Subcutaneous abdominal adipose tissue (tissue), 5 donors: ENCODE data around the gene LSMEM2.

Experiments
- H3K27ac ChIP-seq: one replicate; pipeline ENCODE4 v1.7.0; 2013; ENCODE audit warnings: low read depth, mild to moderate bottlenecking, inconsistent platforms, low read length, moderate library complexity
- H3K27me3 ChIP-seq, 5 donors: one replicate each; pipeline ENCODE4 v1.7.0; 2013; ENCODE audit warnings: low read length in 5 of 5, inconsistent platforms in 1 of 5; ENCODE audit not compliant: control insufficient read depth in 5 of 5, insufficient read depth in 4 of 5
- H3K36me3 ChIP-seq, 5 donors: one replicate each; pipeline ENCODE4 v1.7.0; 2013; ENCODE audit warnings: low read length in 5 of 5; ENCODE audit not compliant: control insufficient read depth in 5 of 5, insufficient read depth in 5 of 5
- H3K4me1 ChIP-seq, 5 donors: one replicate each; pipeline ENCODE4 v1.7.0; 2013; ENCODE audit warnings: low read length in 5 of 5, mild to moderate bottlenecking in 3 of 5, moderate library complexity in 1 of 5; ENCODE audit not compliant: control insufficient read depth in 5 of 5, insufficient read depth in 5 of 5
- H3K4me3 ChIP-seq, 5 donors: one replicate each; pipeline ENCODE4 v1.7.0; 2013; ENCODE audit warnings: low read length in 5 of 5, low read depth in 1 of 5
- H3K9ac ChIP-seq, 5 donors: one replicate each; pipeline ENCODE4 v1.7.0; 2013; ENCODE audit warnings: low read length in 5 of 5, mild to moderate bottlenecking in 4 of 5, moderate library complexity in 3 of 5
- H3K9me3 ChIP-seq, 5 donors: one replicate each; pipeline ENCODE4 v1.7.0; 2013; ENCODE audit warnings: low read length in 5 of 5; ENCODE audit not compliant: control insufficient read depth in 5 of 5
- donor health status: healthy.
- donor health status: healthy.
- donor health status: healthy.
- donor health status: healthy.
- donor health status: healthy.

Gene LSMEM2

GRCh38 chr3:50237133-50237651, 41.7 kb upstream of the LSMEM2 start:
- peak overlapping the region; percentile 85 for H3K27ac ChIP-seq
- peak overlapping the region; percentile 86 to 99 (median 95) for H3K4me3 ChIP-seq
- no peaks in the 10 kb centered on the region for H3K27me3 ChIP-seq
- H3K36me3 ChIP-seq: peaks cover 0 to 16% (median 7%) of the 10 kb centered on the region in 5 donors
- H3K9me3 ChIP-seq: no peaks in the 10 kb centered on the region
- H3K4me1 ChIP-seq: peaks cover 12 to 73% (median 70%) of the 10 kb centered on the region in 5 donors
- peak overlapping the region; percentile 89 to 98 (median 92) for H3K9ac ChIP-seq

- Histone ChIP-seq H3K9me3 (no peaks in the 10 kb centered on the region), H3K4me1 (peaks cover 16 to 80% (median 78%) of the 10 kb centered on the region in 5 donors), H3K4me3 (peak overlapping the region; percentile 86 to 99 (median 95)), H3K9ac (peak overlapping the region; percentile 89 to 98 (median 92)), H3K27ac (peak overlapping the region; percentile 85), H3K36me3 (peaks cover 0 to 16% (median 7%) of the 10 kb centered on the region in 5 donors), H3K27me3 (no peaks in the 10 kb centered on the region)
Observed at GRCh38 chr3:50237754-50238548, 40.9 kb upstream of the LSMEM2 start.

GRCh38 chr3:50238549-50239026, 40.3 kb upstream of the LSMEM2 start:
- Histone ChIP-seq H3K4me1 (peaks cover 16 to 85% (median 83%) of the 10 kb centered on the region in 5 donors), H3K27ac (peak overlapping the region; percentile 92), H3K9ac (peak overlapping the region; percentile 31 to 98 (median 92)), H3K27me3 (no peaks in the 10 kb centered on the region), H3K9me3 (no peaks in the 10 kb centered on the region), H3K4me3 (peak overlapping the region; percentile 86 to 99 (median 92)), H3K36me3 (peaks cover 0 to 16% (median 7%) of the 10 kb centered on the region in 5 donors)

- Histone ChIP-seq H3K9me3 (no peaks in the 10 kb centered on the region), H3K27ac (peak overlapping the region; percentile 92), H3K27me3 (no peaks in the 10 kb centered on the region), H3K4me1 (peaks cover 21 to 93% (median 91%) of the 10 kb centered on the region in 5 donors), H3K9ac (peak overlapping the region; percentile 30 to 98 (median 49)), H3K36me3 (peaks cover 0 to 19% (median 12%) of the 10 kb centered on the region in 5 donors), H3K4me3 (peak overlapping the region in 3 of 5 donors; percentile 22 to 99 (median 95))
Observed at GRCh38 chr3:50239649-50240048, 39.2 kb upstream of the LSMEM2 start.

- Histone ChIP-seq H3K9me3 (no peaks in the 10 kb centered on the region), H3K4me1 (peaks cover 27 to 98% (median 96%) of the 10 kb centered on the region in 5 donors), H3K4me3 (peak overlapping the region in 3 of 5 donors; percentile 2 to 48 (median 11)), H3K9ac (peak overlapping the region in 3 of 5 donors; percentile 53 to 87 (median 62)), H3K27me3 (no peaks in the 10 kb centered on the region), H3K36me3 (peaks cover 0 to 21% (median 13%) of the 10 kb centered on the region in 5 donors), H3K27ac (peak overlapping the region; percentile 92)
Observed at GRCh38 chr3:50241163-50241562, 37.7 kb upstream of the LSMEM2 start.

GRCh38 chr3:50241713-50242380, 37.0 kb upstream of the LSMEM2 start:
- peak overlapping the region in 4 of 5 donors; percentile 56 to 87 (median 64) for H3K9ac ChIP-seq
- no peaks in the 10 kb centered on the region for H3K9me3 ChIP-seq
- peaks cover 31 to 98% (median 96%) of the 10 kb centered on the region in 5 donors for H3K4me1 ChIP-seq
- H3K36me3 ChIP-seq: peaks cover 0 to 21% (median 13%) of the 10 kb centered on the region in 5 donors
- H3K27ac ChIP-seq: peak overlapping the region; percentile 92
- peak overlapping the region in 4 of 5 donors; percentile 2 to 48 (median 4) for H3K4me3 ChIP-seq
- H3K27me3 ChIP-seq: no peaks in the 10 kb centered on the region

GRCh38 chr3:50242381-50242770, 36.5 kb upstream of the LSMEM2 start:
- Histone ChIP-seq H3K9ac (peak overlapping the region in 4 of 5 donors; percentile 56 to 87 (median 64)), H3K4me3 (peak overlapping the region in 3 of 5 donors; percentile 39 to 48 (median 43)), H3K9me3 (no peaks in the 10 kb centered on the region), H3K4me1 (peaks cover 33 to 98% (median 96%) of the 10 kb centered on the region in 5 donors), H3K36me3 (peaks cover 0 to 26% (median 17%) of the 10 kb centered on the region in 5 donors), H3K27me3 (no peaks in the 10 kb centered on the region), H3K27ac (peak overlapping the region; percentile 92)

- Histone ChIP-seq H3K27ac (peak overlapping the region; percentile 92), H3K4me1 (peaks cover 34 to 98% (median 96%) of the 10 kb centered on the region in 5 donors), H3K4me3 (peak overlapping the region; percentile 3 to 48 (median 43)), H3K9ac (peak overlapping the region; percentile 38 to 87 (median 67)), H3K27me3 (no peaks in the 10 kb centered on the region), H3K9me3 (no peaks in the 10 kb centered on the region), H3K36me3 (peaks cover 0 to 30% (median 19%) of the 10 kb centered on the region in 5 donors)
Observed at GRCh38 chr3:50242851-50243542, 35.9 kb upstream of the LSMEM2 start.

GRCh38 chr3:50243543-50243895, 35.4 kb upstream of the LSMEM2 start:
- Histone ChIP-seq H3K9me3 (no peaks in the 10 kb centered on the region), H3K9ac (peak overlapping the region; percentile 38 to 87 (median 67)), H3K27me3 (no peaks in the 10 kb centered on the region), H3K4me3 (peak overlapping the region; percentile 3 to 48 (median 43)), H3K36me3 (peaks cover 0 to 32% (median 19%) of the 10 kb centered on the region in 5 donors), H3K4me1 (peaks cover 33 to 98% (median 96%) of the 10 kb centered on the region in 5 donors), H3K27ac (peak overlapping the region; percentile 92)
